ENCODE results near the gene SH3GLB1.

- TF ChIP-seq CTCF (conservative IDR thresholded peaks at IDR 0.05), result no peak
- no peak for TF ChIP-seq EZH2 (IDR thresholded peaks at IDR 0.05; ENCODE audit: low read depth)
These were observed 1.2 kb downstream of the SH3GLB1 start for GRCh38 chr1:86705665-86705985.

Measured in PC-9 (cell line).